Gastroesophageal sphincter (tissue), 4 donors: ENCODE results near the gene MBTPS1. TPM values are rescaled to one million over a fixed set of nuclear protein-coding genes. Genes with fewer than 3 reads are reported as not detected.
A peak's percentile ranks its signal among the peaks of the same experiment; 100 is the strongest.

ENCODE experiments used
- ATAC-seq: fragments of 150-250 bp; one replicate; pipeline ENCODE4 v1.9.1; 2016; ENCODE audit warnings: mild to moderate bottlenecking, moderate library complexity
- H3K27ac ChIP-seq, 4 donors: fragments of 200-600 bp; sonication (generic) in 3 of 4; 1 replicate in 3 of 4; 2 replicates in 1 of 4; pipeline ENCODE4 v1.5.1; 2016 to 2019
- H3K27me3 ChIP-seq: fragments of 200-600 bp; sonication (generic); one replicate; pipeline ENCODE4 v1.5.1; 2019
- H3K36me3 ChIP-seq, 2 donors: fragments of 200-600 bp; sonication (generic); one replicate each; pipeline ENCODE4 v1.5.1; 2019; ENCODE audit warnings: control low read depth in 1 of 2
- H3K4me1 ChIP-seq, 3 donors: fragments of 200-600 bp; sonication (generic); 1 replicate in 2 of 3; 2 replicates in 1 of 3; pipeline ENCODE4 v1.5.1; 2016 to 2019; ENCODE audit warnings: control low read depth in 2 of 3
- H3K4me3 ChIP-seq, 2 donors: fragments of 200-600 bp; sonication (generic); one replicate each; pipeline ENCODE4 v1.5.1; 2019; ENCODE audit warnings: mild to moderate bottlenecking in 1 of 2, moderate library complexity in 1 of 2
- H3K9me3 ChIP-seq, 3 donors: fragments of 200-600 bp; sonication (generic); one replicate each; pipeline ENCODE4 v1.5.1; 2017 to 2019; ENCODE audit warnings: control low read depth in 2 of 3
- CTCF ChIP-seq, 4 experiments: fragments of 200-600 bp in 2 of 4; fragments of 450-650 bp in 2 of 4; sonication (generic) in 1 of 4; IDR thresholded peaks; one replicate each; pipeline ENCODE4 v1.5.1; 2017 to 2019; ENCODE audit warnings: antibody characterized with exemption in 4 of 4, mild to moderate bottlenecking in 2 of 4, moderate library complexity in 2 of 4
- EP300 ChIP-seq: sonication (generic); formaldehyde crosslinking; IDR thresholded peaks from one replicate; pipeline ENCODE4 v1.6.1; 2017; ENCODE audit warnings: antibody characterized with exemption, mild to moderate bottlenecking
- POLR2A ChIP-seq, 2 donors: fragments of 450-650 bp; IDR thresholded peaks; one replicate each; pipeline ENCODE4 v1.6.1; 2017; ENCODE audit warnings: antibody characterized with exemption in 2 of 2, mild to moderate bottlenecking in 2 of 2, moderate library complexity in 1 of 2
- POLR2AphosphoS5 ChIP-seq: sonication (generic); formaldehyde crosslinking; IDR thresholded peaks from one replicate; pipeline ENCODE4 v1.6.1; 2017; ENCODE audit warnings: antibody characterized with exemption
- WGBS, 2 donors: methylation state at CpG; one replicate each; pipeline ENCODE4 v1.1.5; 2018; ENCODE audit warnings: low coverage in 1 of 2; 5-methylcytosine and 5-hydroxymethylcytosine counted together
- total RNA-seq, 4 donors: library from RNA; depleted of rRNA; stranded (reverse); fragments of >200 nt; gene quantifications; one replicate each; pipeline ENCODE4 v1.1.0, GENCODE V29; 2016

Gene MBTPS1
- total RNA-seq, 4 donors from 2014 or later: 84.0 to 98.6 (median 90.9) TPM

GRCh38 chr16:84054271-84054670 is 62.5 kb downstream of the MBTPS1 start:
- ATAC-seq: no peak
- H3K4me3 ChIP-seq: no peak overlapping the region
- peaks cover 0 to 22% (median 0%) of the 10 kb centered on the region in 3 donors for H3K4me1 ChIP-seq
- WGBS, 2 donors: no CpG with 5 or more reads among the region's 16 CpGs
- TF ChIP-seq EP300 (no peak), POLR2A (IDR thresholded peaks at IDR 0.05) (no peak)
- peaks cover 0 to 96% of the 10 kb centered on the region in 2 donors for H3K36me3 ChIP-seq
- no peaks in the 10 kb centered on the region for H3K27me3 ChIP-seq
- no peak overlapping the region for H3K27ac ChIP-seq
- H3K9me3 ChIP-seq: no peaks in the 10 kb centered on the region

GRCh38 chr16:84053237-84053636 is 63.5 kb downstream of the MBTPS1 start:
- TF ChIP-seq CTCF (IDR thresholded peaks at IDR 0.05): no peak
- TF ChIP-seq POLR2A (IDR thresholded peaks at IDR 0.05): no peak
- no peak for TF ChIP-seq POLR2AphosphoS5
- TF ChIP-seq EP300: no peak
- peaks cover 0 to 96% of the 10 kb centered on the region in 2 donors for H3K36me3 ChIP-seq
- no peaks in the 10 kb centered on the region for H3K9me3 ChIP-seq
- WGBS, 2 donors: 92 to 100% methylated on average over 2 to 8 of the region's 13 CpGs
- H3K4me1 ChIP-seq: peaks cover 0 to 25% (median 0%) of the 10 kb centered on the region in 3 donors
- H3K27ac ChIP-seq: no peak overlapping the region
- H3K4me3 ChIP-seq: no peak overlapping the region
- ATAC-seq: no peak
- no peaks in the 10 kb centered on the region for H3K27me3 ChIP-seq

- H3K36me3 ChIP-seq: peaks cover 0 to 94% of the 10 kb centered on the region in 2 donors
- H3K27me3 ChIP-seq: no peaks in the 10 kb centered on the region
- TF ChIP-seq EP300: no peak
- TF ChIP-seq CTCF (IDR thresholded peaks at IDR 0.05): no peak
- TF ChIP-seq POLR2AphosphoS5: no peak
- TF ChIP-seq POLR2A (IDR thresholded peaks at IDR 0.05): no peak
- no peak overlapping the region for H3K4me3 ChIP-seq
- H3K9me3 ChIP-seq: no peaks in the 10 kb centered on the region
- no peak for ATAC-seq
- peaks cover 0 to 25% (median 0%) of the 10 kb centered on the region in 3 donors for H3K4me1 ChIP-seq
- 86% methylated on average over 20 of the region's 27 CpGs; no CpG with 5 or more reads in 1 of the 2 donors for WGBS, 2 donors
- H3K27ac ChIP-seq: no peak overlapping the region
Measured at GRCh38 chr16:84052071-84052622, 64.6 kb downstream of the MBTPS1 start.

- 100% methylated on average over 1 to 4 of the region's 9 CpGs for WGBS, 2 donors
- Histone ChIP-seq H3K27me3 (no peaks in the 10 kb centered on the region), H3K36me3 (peaks cover 0 to 79% of the 10 kb centered on the region in 2 donors), H3K9me3 (no peaks in the 10 kb centered on the region), H3K4me1 (peaks cover 0 to 14% (median 0%) of the 10 kb centered on the region in 3 donors), H3K4me3 (no peak overlapping the region), H3K27ac (no peak overlapping the region)
- TF ChIP-seq POLR2A (IDR thresholded peaks at IDR 0.05) (no peak), EP300 (no peak), CTCF (IDR thresholded peaks at IDR 0.05) (no peak)
- no peak for ATAC-seq
Measured at GRCh38 chr16:84050316-84050715, 66.4 kb downstream of the MBTPS1 start.

GRCh38 chr16:84049403-84050060 is 67.2 kb downstream of the MBTPS1 start:
- WGBS, 2 donors: 71% methylated on average over 1 of the region's 13 CpGs; no CpG with 5 or more reads in 1 of the 2 donors
- Histone ChIP-seq H3K4me1 (peaks cover 0 to 8% (median 0%) of the 10 kb centered on the region in 3 donors), H3K36me3 (peaks cover 0 to 71% of the 10 kb centered on the region in 2 donors), H3K9me3 (no peaks in the 10 kb centered on the region), H3K4me3 (no peak overlapping the region), H3K27me3 (no peaks in the 10 kb centered on the region), H3K27ac (no peak overlapping the region)
- no peak for TF ChIP-seq EP300
- ATAC-seq: peak; percentile 31

GRCh38 chr16:84048871-84049270 is 67.9 kb downstream of the MBTPS1 start:
- Histone ChIP-seq H3K36me3 (peaks cover 0 to 65% of the 10 kb centered on the region in 2 donors), H3K27me3 (no peaks in the 10 kb centered on the region), H3K4me3 (no peak overlapping the region), H3K27ac (no peak overlapping the region), H3K9me3 (no peaks in the 10 kb centered on the region), H3K4me1 (peaks cover 0 to 8% (median 0%) of the 10 kb centered on the region in 3 donors)
- TF ChIP-seq CTCF (IDR thresholded peaks at IDR 0.05) (no peak), POLR2A (IDR thresholded peaks at IDR 0.05) (no peak), POLR2AphosphoS5 (no peak), EP300 (no peak)
- WGBS, 2 donors: 100% methylated on average over 2 of the region's 13 CpGs; no CpG with 5 or more reads in 1 of the 2 donors
- no peak for ATAC-seq
